Stomach (tissue), 9 donors: ENCODE measurements around the gene OGDH. TPM values are rescaled to one million over a fixed set of nuclear protein-coding genes. Genes with fewer than 3 reads are reported as not detected.

Experiments
- DNase-seq, 2 donors: peaks; one replicate each; pipeline versions ENCODE4 v3.0.0 to v3.0.0-alpha.2; 2013 to 2019
- H3K27ac ChIP-seq, 5 donors: fragments of 200-600 bp in 4 of 5; sonication (generic) in 4 of 5; one replicate each; pipeline ENCODE4 v1.5.1; 2013 to 2019; ENCODE audit warnings: mild to moderate bottlenecking in 1 of 5, moderate library complexity in 1 of 5
- H3K27me3 ChIP-seq, 3 donors: fragments of 200-600 bp; sonication (generic); one replicate each; pipeline ENCODE4 v1.5.1; 2017 to 2019; ENCODE audit warnings: mixed run types in 1 of 3
- H3K36me3 ChIP-seq, 4 donors: fragments of 200-600 bp; sonication (generic); 1 replicate in 3 of 4; 2 replicates in 1 of 4; pipeline ENCODE4 v1.5.1; 2016 to 2019
- H3K4me1 ChIP-seq, 4 donors: fragments of 200-600 bp; sonication (generic); one replicate each; pipeline ENCODE4 v1.5.1; 2016 to 2019
- H3K4me3 ChIP-seq, 4 donors: fragments of 200-600 bp; sonication (generic) in 3 of 4; one replicate each; pipeline ENCODE4 v1.5.1; 2016 to 2019; ENCODE audit warnings: mild to moderate bottlenecking in 1 of 4
- H3K9me3 ChIP-seq, 4 donors: fragments of 200-600 bp; sonication (generic); one replicate each; pipeline ENCODE4 v1.5.1; 2016 to 2019
- EP300 ChIP-seq: sonication (generic); formaldehyde crosslinking; IDR thresholded peaks from one replicate; pipeline ENCODE4 v1.6.1; 2017; ENCODE audit warnings: antibody characterized with exemption
- POLR2A ChIP-seq, 4 donors: fragments of 450-650 bp; IDR thresholded peaks; one replicate each; pipeline ENCODE4 v1.6.1; 2016; ENCODE audit warnings: antibody characterized with exemption in 4 of 4, control low read depth in 2 of 4, mild to moderate bottlenecking in 1 of 4, moderate library complexity in 1 of 4
- POLR2AphosphoS5 ChIP-seq, 3 donors: sonication (generic); formaldehyde crosslinking; IDR thresholded peaks; one replicate each; pipeline ENCODE4 v1.6.1; 2016; ENCODE audit warnings: antibody characterized with exemption in 3 of 3
- WGBS, 5 donors: extraction: QIAGEN DNeasy Blood & Tissue Kit in 3 of 5; methylation state at CpG; one replicate each; pipeline versions ENCODE4 v1.1.5 to v1.1.7; 2013 to 2018; 5-methylcytosine and 5-hydroxymethylcytosine counted together
- intact Hi-C: fragments of 100-400 bp; cut with DNase I; formaldehyde crosslinking; loops from one replicate; pipeline ENCODE4 v1.15.1; 2023; ENCODE audit warnings: low total_unique reads
- polyA plus RNA-seq, 3 donors: library from polyadenylated mRNA; stranded (reverse); fragments of 200-250 nt; gene quantifications; one replicate each; pipeline ENCODE4 v1.2.3, GENCODE V29; 2013
- total RNA-seq, 5 donors: library from RNA; depleted of rRNA; stranded (reverse); fragments of >200 nt; gene quantifications; one replicate each; pipeline versions ENCODE4 v1.1.0 to v1.2.3, GENCODE V29; 2014 to 2016
- TF ChIP-seq, protein P1 (sequence below), 7 experiments: fragments of 450-650 bp in 4 of 7; fragments of 200-600 bp in 3 of 7; sonication (generic) in 3 of 7; IDR thresholded peaks; one replicate each; pipeline ENCODE4 v1.5.1; 2016 to 2019; ENCODE audit warnings: antibody characterized with exemption in 7 of 7, control low read depth in 2 of 7, mild to moderate bottlenecking in 1 of 7
- donor health status: healthy with polysubstance abuse.
- donor health status: Bipolar disorder and iron deficiency.
- donor health status: healthy.

The OGDH gene
- total and polyA plus RNA-seq, 8 donors, result 19.8 to 92.0 (median 31.3) TPM

DNA sequence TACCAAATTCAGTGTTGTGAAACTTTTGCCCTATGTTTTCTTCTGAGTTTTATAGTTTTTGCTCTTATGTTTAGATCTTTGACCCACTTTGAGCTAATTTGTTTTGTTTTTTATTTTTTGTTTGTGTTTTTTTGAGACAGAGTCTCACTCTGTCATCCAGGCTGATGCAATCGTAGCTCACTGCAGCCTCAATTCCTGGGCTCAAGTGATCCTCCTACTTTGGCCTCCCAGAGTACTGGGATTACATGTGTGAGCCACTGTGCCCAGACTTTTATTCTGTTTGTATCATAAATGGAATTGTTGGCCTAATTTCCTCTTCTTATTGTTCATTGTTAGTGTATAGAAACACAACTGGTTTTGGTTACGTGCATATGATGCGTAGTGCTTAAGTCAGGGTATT lies 99.0 kb downstream of the OGDH start:
- DNase-seq, result no peak
- TF ChIP-seq POLR2AphosphoS5 (IDR thresholded peaks at IDR 0.05) (no peak), EP300 (no peak), POLR2A (IDR thresholded peaks at IDR 0.05) (no peak)
- TF ChIP-seq, protein P1, sequence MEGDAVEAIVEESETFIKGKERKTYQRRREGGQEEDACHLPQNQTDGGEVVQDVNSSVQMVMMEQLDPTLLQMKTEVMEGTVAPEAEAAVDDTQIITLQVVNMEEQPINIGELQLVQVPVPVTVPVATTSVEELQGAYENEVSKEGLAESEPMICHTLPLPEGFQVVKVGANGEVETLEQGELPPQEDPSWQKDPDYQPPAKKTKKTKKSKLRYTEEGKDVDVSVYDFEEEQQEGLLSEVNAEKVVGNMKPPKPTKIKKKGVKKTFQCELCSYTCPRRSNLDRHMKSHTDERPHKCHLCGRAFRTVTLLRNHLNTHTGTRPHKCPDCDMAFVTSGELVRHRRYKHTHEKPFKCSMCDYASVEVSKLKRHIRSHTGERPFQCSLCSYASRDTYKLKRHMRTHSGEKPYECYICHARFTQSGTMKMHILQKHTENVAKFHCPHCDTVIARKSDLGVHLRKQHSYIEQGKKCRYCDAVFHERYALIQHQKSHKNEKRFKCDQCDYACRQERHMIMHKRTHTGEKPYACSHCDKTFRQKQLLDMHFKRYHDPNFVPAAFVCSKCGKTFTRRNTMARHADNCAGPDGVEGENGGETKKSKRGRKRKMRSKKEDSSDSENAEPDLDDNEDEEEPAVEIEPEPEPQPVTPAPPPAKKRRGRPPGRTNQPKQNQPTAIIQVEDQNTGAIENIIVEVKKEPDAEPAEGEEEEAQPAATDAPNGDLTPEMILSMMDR (IDR thresholded peaks at IDR 0.05), result no peak
- H3K27ac ChIP-seq, result no peak overlapping the region
- no peaks in the 10 kb centered on the region for H3K9me3 ChIP-seq
- no peaks in the 10 kb centered on the region for H3K4me1 ChIP-seq
- WGBS, 5 donors, result 90 to 99% (median 96%) methylated on average over 3 of the region's 3 CpGs
- peaks cover 65 to 96% (median 88%) of the 10 kb centered on the region in 4 donors for H3K36me3 ChIP-seq
- no peaks in the 10 kb centered on the region for H3K27me3 ChIP-seq
- intact Hi-C loops, result no loop called here
- H3K4me3 ChIP-seq, result no peak overlapping the region

DNA sequence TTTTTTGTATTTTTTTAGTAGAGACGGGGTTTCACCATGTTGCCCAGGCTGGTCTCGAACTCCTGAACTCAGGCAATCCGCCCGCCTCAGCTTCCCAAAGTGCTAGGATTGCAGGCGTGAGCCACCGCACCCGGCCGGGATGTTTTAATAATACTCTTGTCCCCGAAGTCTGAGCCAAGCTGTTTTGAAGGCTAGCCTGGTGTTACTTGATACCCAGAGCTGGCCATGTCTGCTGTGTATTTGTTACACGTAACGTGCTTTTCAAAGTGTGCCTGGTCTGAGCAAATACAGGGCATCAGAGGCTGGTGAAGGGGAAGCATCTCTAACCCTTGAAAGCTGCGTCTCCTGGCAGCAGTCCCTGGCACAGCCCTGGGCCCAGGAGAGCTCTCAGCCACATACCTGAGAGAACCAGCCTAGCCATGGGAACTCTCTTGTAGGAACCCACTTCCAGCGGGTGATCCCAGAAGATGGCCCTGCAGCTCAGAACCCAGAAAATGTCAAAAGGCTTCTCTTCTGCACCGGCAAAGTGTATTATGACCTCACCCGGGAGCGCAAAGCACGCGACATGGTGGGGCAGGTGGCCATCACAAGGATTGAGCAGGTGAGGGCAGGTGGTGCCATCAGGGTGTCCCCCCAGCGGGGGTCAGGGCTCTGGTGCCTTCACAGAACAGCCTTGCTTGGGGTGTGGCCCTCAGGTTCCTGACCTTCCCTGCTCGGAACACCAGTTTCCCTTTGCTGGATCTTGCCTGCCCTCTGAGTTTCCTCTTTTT lies 100.5 kb downstream of the OGDH start:
- H3K4me1 ChIP-seq, result peaks cover 0 to 3% (median under 1%) of the 10 kb centered on the region in 4 donors
- intact Hi-C loops, result no loop called here
- H3K9me3 ChIP-seq, result no peaks in the 10 kb centered on the region
- H3K27ac ChIP-seq, result no peak overlapping the region
- H3K4me3 ChIP-seq, result no peak overlapping the region
- WGBS, 5 donors, result 92 to 95% (median 94%) methylated on average over 10 to 20 of the region's 20 CpGs
- TF ChIP-seq EP300, result no peak
- TF ChIP-seq POLR2AphosphoS5 (IDR thresholded peaks at IDR 0.05), result no peak
- TF ChIP-seq, protein P1 (IDR thresholded peaks at IDR 0.05), result no peak
- no peak for TF ChIP-seq POLR2A (IDR thresholded peaks at IDR 0.05)
- H3K27me3 ChIP-seq, result no peaks in the 10 kb centered on the region
- no peak for DNase-seq
- H3K36me3 ChIP-seq, result peaks cover 54 to 80% (median 72%) of the 10 kb centered on the region in 4 donors

DNA sequence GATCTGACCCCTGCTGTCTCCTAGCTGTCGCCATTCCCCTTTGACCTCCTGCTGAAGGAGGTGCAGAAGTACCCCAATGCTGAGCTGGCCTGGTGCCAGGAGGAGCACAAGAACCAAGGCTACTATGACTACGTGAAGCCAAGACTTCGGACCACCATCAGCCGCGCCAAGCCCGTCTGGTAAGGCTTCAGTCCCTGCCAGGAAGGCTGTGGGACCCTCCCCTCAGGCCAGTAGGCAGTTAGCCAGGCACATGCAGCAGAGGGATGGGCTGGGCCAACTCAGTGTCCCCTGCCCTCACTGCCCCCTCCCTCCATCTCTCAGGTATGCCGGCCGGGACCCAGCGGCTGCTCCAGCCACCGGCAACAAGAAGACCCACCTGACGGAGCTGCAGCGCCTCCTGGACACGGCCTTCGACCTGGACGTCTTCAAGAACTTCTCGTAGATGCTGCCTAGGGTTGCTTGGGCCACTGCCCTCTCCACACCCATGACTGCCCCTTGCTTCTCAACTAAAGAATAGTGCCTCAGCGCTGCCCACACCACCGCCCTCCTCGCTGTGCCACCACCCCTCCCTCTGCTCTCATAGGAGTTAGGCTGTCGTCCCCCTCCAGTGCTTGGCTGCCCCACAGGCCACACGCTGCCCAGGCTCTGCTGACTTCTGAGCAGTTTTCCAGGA lies 101.3 kb downstream of the OGDH start:
- no peak for TF ChIP-seq POLR2AphosphoS5 (IDR thresholded peaks at IDR 0.05)
- TF ChIP-seq POLR2A (IDR thresholded peaks at IDR 0.05), result no peak
- no peak for TF ChIP-seq EP300
- Histone ChIP-seq H3K9me3 (no peaks in the 10 kb centered on the region), H3K27ac (no peak overlapping the region), H3K4me1 (peaks cover 0 to 6% (median 3%) of the 10 kb centered on the region in 4 donors), H3K4me3 (no peak overlapping the region), H3K27me3 (no peaks in the 10 kb centered on the region), H3K36me3 (peaks cover 47 to 73% (median 65%) of the 10 kb centered on the region in 4 donors)
- 89 to 95% (median 93%) methylated on average over 7 to 21 of the region's 21 CpGs for WGBS, 5 donors
- no peak for DNase-seq
- intact Hi-C loops, result no loop called here

DNA sequence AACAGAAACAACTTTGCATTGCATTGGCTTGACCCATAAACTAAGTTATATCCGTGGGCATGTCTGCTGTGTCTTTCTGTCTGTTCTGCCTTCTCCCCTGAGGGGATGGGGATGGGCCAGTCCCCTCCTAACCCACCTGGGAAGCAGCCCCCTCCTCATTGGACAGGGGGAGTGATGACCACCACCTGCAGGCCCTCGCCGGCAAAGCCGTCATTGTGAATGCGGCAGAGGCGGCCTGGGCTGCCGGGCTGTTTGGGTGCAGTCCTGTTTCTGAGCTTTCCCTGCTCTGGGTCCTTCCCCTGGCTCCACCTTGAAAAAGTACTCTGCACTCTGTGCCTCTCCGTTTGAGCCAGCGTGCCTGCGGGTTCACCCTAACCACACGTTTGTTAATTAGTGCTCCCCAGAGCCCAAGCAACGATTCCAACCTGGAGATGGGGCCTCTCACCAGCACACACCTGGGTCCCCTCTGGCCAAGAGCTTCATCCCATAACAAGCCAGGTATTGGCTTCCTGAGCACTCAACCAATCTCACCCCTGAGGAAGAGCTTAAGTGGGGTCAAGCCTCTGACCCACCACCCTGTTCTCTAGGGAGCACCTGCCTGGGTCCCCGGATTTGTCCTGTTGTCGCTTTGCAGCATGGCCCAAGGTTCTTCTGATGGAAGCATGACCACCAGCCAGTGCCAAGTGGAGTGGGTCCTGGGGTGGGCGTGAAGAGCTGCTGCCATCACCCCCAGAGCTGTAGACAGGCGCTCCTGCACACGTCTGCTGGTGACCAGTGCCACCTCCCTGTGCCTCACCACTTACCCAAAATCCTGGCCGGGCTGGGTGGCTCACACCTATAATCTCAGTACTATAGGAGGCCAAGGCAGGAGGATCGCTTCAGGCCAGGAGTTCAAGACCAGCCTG lies 102.8 kb downstream of the OGDH start:
- 85 to 88% (median 86%) methylated on average over 16 to 19 of the region's 19 CpGs for WGBS, 5 donors
- TF ChIP-seq POLR2A (IDR thresholded peaks at IDR 0.05) (no peak), EP300 (no peak), POLR2AphosphoS5 (IDR thresholded peaks at IDR 0.05) (no peak)
- TF ChIP-seq, protein P1 (IDR thresholded peaks at IDR 0.05), result no peak
- no peak overlapping the region for H3K4me3 ChIP-seq

More for the DNA sequence above, 102.8 kb downstream of the OGDH start:
- H3K27me3 ChIP-seq, result no peaks in the 10 kb centered on the region
- DNase-seq, result no peak
- H3K4me1 ChIP-seq, result peaks cover 0 to 6% (median 3%) of the 10 kb centered on the region in 4 donors
- H3K36me3 ChIP-seq, result peaks cover 34 to 57% (median 51%) of the 10 kb centered on the region in 4 donors
- intact Hi-C loops, result no loop called here
- H3K27ac ChIP-seq, result no peak overlapping the region
- no peaks in the 10 kb centered on the region for H3K9me3 ChIP-seq
